HG03378 (cell line): ENCODE data around the gene CNGA4.
"Not testable (repeated sequence)": the region's sequence is repeated elsewhere in the genome, so short reads cannot be mapped to it uniquely, and the experiment has no call there.

Source experiments
- ATAC-seq: cut with Tn5 transposase; IDR thresholded peaks from one replicate; pipeline ENCODE4 v1.9.1; 2021; ENCODE audit warnings: mild to moderate bottlenecking, moderate library complexity; ENCODE audit not compliant: unreplicated experiment

CNGA4 gene

DNA sequence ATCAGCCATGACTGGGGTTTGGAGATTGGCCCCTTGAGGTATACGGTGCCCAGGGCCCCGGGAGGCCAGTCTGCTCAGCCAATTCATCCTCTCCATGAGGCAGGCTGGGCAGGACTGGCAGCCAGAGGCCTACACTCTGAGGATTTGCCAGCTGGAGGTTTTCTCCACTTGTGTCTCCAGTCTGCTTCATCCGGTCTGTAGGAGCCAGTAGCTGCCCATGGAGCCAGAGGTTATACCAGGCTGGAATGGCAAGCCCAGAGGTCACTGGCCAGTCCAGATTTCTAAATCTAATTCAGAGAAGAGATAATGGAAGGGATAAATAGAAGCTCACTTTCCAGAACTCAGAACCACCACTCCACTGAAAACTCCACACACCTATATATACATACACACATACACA is 14.5 kb upstream of the CNGA4 start:
- no peak for ATAC-seq

DNA sequence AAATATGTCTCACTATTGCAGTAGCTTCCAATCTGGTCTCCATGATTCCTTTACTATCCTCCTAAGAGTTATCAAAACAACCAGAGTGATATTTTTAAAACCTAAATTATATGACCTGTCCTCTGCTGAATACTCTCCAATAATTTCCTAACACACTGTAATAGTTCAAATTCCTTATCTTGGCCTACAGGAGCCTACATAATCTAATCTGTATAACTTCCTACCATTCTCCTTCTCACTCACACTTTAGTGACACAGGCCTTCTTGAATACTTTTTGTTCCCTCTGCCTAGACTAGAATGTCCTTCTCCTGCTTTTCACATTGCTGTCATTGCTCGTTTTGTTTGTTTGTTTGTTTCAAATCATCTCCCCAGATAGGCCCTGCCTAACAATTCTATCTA is 13.9 kb upstream of the CNGA4 start:
- ATAC-seq: no peak

DNA sequence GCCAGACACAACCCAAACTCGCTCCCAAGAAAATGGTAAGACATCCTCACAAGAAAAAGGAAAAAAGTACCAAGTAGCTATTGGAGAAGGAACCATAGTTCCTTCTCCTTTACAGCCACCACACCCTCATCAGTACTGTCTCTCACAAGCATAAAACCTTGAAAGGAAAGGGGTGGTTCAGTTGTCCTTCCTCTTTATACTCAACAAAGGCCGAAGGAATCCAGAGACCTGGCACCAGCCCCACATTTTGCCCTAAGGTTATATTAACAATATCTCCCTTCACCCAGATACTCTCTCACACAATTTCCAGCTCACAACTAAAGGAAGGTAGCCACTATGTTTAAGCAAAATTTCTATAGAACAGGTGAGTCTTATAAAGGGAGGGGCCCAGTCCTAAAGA is 13.0 kb upstream of the CNGA4 start:
- no peak for ATAC-seq

DNA sequence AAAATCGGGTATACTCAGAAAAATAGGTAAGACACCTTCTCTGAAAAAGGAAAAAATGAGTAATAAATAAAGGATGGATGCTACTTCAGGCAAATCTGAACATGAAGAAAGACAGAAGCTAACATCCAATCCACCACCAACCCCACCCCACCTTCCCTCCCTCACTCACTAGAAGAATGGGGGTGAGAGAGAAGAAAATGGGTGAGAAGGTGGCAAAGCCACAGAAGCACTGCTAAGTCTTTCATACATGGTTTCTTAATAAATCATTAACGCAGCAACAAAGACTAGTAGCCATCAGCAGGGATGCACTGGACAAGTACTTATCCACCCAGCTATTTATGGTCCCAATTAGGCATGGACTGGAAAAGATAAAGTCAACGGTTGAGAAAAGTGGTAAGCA is 10.4 kb upstream of the CNGA4 start:
- ATAC-seq: no peak

DNA sequence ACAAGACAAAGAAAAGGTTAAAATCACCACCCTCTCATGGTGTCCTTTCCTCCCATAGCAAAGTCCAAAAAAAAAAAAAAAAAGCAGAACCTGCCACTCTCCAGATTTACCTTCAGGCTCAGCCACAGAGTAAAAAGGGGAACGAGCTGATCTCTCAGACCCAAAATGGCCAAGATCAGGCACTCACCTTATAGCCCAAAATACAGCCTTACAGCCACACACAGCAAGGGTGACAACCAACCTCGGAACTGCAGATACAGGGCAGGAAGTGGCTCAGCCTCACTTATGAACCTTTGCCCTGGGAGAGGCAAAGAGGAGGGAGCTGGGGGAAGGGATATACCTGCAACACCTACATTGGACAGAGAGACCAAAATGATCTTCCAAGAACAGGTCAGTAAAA is 9.0 kb upstream of the CNGA4 start:
- no peak for ATAC-seq

DNA sequence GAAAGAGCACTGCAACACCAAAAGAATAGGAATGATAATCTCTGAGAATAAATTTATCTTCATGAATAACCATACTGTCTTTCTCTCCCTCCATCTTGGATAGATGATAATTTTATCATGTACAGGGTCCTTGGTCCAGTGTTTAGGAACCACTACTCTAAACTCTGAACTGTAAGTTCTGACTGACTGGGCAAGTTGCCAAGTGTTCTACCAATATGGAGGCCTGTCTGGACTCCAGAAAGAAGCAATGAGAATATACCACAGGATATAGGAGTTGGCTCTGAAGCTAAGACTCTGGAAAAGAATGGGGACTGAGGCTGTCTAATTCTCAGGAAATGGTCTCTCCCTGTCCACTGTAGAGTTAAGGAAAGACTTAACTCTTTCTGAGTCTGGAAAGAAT is 6.0 kb upstream of the CNGA4 start:
- no peak for ATAC-seq

DNA sequence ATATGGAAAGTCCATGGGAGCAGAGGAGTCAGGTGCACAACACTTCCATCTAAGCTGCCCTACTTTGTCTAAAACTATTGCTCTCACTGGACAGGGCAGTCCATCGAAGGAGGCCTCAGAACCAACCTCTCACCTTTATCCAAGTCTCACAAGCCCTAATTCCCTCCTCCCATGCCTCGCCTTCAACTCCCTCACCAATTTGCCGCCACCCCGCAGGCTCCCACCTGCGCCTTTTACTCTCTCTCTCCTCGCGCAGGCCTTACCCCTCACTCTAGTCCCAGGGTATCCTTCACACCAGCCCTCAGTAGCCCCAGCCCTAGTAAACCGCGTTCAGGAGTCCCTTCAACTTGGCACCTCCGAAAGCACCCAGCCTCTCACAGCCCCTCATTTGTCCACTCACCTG is 4.9 kb upstream of the CNGA4 start:
- no peak for ATAC-seq

DNA sequence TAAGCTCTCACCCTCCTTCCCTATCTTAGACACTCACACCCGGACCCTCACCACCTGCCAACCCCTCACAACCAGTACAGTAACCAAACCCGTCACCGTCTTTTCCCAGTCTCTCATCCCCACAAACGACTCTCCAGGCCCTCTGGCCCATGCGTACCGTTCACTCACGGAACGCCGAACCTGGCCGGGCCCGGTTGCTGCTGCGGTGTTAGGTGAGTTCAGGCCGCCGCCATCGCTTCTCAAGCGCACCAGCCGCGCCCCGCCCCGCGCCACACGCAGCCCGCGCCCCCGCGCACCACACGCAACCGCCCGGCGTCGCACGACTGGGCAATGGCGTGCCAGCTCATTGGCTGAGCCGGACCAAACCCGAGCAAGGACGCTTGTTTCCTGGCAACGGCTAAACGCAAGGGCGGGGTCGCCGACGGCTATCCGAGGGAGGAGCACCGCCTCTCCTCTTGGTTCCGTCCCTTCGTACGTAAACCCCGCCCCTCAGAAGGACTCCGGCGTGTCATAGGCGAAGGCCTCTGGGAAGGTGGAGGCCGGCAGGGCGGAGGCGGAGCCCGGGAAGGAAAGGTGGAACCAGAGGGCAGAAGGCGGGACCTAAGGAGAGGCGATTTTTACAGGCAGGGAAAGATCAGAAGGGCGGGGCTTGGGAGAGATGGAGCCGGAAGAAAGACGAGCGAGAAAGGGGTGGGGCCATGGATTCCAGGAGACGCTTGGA is 4.3 kb upstream of the CNGA4 start, which contains the start of gene FHIP1B:
Gene FHIP1B, minus strand, starts transcription at position 250 of the 721 bp plus-strand sequence. CDS start 10,120 bp downstream, outside the sequence.
- peak; percentile 96 for ATAC-seq

DNA sequence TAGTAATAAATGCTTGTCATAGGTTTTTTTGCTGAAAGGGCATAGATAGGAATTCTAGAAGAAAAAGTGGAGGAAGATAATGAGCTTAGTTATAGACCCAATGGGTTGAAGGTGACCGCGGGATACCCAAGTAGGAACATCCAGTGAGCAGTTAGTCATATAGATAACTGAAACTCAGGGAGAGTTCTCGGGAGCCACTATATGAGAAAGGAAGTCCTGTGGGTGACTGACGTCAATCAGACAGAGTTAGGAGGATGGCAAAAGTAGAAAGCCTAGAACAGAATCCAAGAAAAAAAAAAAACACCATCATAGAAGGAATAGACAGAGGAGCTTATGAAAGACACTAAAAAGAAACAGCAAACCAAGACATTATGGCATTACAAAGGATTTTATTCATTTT is 1.6 kb upstream of the CNGA4 start:
- no peak for ATAC-seq

DNA sequence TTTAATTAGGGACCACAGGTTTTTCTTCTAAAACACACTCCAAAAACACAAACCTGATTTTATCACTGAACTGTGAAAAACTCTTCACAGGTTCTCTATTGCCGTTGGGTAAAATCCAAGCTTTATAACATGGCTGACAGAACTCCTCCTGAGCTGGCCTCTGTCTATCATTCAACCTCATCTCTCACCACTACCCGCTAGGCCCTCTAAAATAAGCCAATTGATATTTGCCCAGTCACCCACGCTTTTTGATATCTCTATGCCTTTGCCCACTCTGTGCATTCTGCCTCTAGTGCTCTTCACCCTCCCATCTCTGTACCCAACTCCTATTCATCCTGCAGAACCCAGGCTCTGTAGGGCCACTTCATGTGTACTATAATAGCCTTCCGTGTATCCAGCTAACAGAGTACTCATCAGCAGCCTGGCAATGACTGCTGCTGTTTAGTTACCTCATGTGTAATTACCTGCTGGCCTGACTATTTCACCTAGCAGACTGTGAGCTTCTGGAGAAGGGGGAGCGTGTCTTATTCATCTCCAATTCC is 1.1 kb upstream of the CNGA4 start:
- no peak for ATAC-seq

DNA sequence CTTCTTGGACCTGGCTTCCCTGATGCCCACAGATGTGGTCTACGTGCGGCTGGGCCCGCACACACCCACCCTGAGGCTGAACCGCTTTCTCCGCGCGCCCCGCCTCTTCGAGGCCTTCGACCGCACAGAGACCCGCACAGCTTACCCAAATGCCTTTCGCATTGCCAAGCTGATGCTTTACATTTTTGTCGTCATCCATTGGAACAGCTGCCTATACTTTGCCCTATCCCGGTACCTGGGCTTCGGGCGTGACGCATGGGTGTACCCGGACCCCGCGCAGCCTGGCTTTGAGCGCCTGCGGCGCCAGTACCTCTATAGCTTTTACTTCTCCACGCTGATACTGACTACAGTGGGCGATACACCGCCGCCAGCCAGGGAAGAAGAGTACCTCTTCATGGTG is 1.2 kb downstream of the CNGA4 start:
- ATAC-seq: no peak

DNA sequence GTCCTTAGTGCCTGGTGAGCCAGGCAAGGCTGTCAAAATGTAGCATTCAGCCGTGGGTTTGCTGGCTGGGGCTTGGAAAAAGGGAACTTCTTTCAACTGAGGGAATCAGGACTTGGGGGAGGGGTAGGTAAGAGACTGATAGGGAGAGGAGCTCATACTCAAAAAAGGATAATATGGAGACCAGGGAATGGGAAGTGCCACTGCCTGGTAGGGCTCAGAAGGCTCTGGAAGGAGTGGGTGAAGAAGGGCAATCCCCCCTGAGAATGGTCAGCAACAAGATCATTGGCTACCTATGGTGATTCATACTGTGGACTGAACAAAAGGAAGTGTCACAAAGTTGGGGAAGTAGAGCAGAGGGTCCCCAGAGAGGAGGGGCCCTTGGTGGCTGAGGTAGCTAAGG is 1.9 kb downstream of the CNGA4 start:
- ATAC-seq: no peak

DNA sequence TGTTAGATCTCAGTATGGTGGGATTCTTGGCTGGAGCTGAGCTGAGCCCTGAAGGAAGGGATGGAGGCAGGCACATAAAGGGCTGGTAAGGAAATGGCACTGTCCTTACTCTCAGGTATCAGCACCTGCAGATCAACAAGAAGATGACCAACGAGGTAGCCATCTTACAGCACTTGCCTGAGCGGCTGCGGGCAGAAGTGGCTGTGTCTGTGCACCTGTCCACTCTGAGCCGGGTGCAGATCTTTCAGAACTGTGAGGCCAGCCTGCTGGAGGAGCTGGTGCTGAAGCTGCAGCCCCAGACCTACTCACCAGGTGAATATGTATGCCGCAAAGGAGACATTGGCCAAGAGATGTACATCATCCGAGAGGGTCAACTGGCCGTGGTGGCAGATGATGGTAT is 2.4 kb downstream of the CNGA4 start:
- ATAC-seq: no peak

DNA sequence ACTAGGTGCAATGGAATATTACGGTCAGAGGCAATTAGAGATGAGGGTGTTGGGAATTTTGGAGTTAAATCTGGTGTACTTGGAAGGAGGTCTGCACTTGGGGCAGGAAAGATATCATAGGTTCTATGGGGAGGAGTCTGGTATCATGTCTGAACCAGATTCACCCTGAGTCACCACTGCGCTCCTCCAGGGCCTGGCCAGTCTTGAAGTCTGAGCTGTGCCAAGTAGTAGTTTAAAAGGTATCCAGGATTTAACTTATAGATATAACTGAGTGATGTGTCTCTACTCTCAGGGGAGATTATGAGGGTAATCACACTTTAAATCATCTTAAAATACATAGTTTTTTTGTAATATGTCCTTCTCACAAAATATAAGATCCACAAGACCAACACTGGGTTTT is 6.6 kb downstream of the CNGA4 start:
- ATAC-seq: no peak

DNA sequence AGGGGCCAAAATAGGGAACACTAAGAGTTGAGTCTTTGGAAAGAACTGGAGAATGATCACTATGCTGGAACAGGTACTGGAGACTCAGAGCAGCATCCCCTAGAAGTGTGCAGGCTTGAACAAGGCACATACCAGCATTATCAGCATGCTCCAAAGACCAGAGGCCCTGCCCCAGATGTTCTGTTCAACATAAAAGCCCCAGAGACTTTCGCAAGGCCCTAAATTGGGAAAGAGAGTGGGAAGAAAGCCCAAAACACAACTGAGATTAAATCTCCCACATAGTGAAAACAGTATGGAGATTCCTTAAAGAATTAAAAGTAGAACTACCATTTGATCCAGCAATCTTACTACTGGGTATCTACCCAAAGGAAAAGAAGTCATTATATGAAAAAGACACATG is 9.4 kb downstream of the CNGA4 start:
- no peak for ATAC-seq

DNA sequence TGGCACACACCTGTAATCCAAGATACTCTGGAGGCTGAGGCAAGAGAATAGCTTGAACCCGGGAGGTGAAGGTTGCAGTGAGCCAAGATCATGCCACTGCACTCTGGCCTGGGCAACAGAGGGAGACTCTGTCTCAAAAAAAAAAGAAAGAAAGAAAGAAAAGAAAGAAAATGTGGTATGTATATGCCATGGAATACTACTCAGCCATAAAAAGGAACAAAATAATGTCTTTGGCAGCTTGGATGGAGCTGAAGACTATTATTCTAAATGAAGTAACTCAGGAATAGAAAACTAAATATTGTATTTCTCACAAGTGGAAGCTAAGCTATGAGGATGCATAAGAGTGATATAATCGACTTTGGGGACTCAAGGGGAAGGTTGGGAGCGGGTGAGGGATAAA is 10.0 kb downstream of the CNGA4 start:
- not testable (repeated sequence) for ATAC-seq

DNA sequence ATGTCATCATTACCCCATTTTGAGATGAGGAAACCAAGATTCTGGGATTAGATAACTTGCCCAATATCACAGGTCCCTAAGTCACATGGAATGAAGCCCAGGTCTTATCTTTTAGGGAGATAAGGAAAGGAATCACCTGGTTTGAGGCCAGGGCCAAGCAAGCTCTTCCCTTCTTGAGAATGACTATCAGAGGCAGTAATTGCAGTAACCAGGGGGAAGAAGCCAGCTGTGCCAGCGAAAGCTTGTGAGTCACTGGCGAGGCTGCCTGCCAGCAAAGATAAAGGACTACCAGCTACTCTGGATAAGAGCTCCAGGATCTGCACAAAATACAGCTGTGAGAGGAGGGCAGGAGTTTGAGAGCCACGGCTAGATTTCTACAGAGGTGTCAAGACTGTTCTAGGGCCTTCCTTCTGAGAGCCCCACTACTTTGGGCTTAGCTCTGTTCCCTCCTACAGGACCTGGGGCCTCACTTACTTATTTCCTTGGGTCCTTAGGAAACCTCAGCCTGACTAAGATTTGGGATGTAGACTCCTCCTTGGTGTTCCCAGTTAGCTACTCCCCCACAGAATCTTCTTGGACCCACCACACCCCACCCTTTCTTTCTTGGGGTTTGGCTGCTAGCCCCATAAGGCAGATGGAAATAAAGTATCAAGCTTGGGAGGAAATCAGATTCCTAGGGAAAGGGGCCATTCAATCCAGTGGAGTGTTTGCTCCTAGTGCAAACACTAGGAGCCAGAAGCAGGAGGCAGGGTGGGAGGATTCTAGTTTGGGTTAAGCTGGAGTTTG is 11.1 kb downstream of the CNGA4 start:
- ATAC-seq: no peak

DNA sequence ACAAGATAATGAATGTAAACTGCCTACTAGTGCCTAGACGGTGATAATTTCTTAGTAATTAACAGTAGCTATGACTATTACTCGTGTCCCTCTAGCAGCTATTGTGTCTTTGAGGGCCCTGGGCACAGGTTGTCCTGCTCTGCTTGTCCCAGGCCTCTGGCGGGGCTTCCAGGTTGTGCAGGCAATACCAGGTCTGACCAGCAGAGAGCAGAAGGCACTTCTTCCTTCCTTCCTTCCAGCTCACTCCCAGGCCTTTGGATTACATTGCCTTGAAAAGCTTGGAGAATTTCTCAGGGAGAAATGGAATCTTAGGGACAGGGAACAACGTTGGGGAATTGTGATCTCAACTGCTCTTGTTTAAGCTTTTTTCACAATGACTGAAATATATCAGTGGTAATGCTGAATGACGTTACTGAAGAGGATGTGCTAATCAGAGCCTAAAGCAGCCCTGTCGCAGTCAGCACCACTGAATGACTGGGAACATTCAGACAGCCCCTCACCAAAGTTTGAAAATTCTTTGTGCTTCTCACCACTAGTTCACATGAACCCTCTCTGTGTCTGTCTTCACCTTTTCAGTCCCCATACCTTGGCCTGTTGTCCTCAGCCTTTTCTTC is 12.3 kb downstream of the CNGA4 start:
- ATAC-seq: peak; percentile 58

DNA sequence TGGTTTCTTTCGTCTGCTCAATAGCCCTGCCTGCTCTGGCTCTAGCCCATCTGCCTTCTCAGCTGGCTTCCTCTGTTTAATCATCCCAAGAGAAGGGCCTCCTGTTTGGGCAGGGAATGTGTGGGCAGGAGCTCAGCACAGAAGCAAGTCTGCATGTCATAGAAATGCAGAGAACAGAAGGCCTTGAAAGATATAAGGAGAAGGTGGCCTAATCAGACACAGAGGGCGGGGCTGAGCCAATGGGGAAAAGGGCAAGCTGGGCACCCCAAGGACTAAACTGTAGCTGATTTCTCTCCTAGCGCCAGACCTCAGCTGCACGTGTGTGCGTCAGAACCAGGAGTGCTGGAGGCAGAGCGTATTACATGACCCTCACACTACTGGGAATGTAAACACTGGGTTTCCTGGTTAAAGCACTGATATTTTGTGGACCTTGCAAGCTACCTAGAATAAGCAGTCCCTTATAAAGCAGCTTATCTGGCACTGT is 13.1 kb downstream of the CNGA4 start:
- ATAC-seq: no peak

DNA sequence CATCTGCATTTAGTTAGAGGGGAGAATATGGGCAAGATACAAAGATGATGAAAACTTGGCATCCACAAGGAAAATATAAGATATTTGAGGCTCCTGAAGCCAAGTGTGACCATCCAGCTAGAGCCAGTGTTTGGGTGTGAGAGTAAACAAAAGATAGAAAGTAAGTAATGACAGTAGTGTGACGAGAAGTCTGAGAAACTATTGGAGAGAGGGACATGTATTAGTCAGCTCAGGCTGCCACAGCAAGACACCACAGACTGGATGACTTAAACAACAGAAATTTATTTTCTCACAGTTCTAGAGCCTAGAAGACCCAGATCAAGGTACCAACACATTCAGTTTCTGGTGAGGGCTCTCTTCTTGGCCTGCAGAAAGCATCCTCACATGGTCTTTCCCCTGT is 14.3 kb downstream of the CNGA4 start:
- ATAC-seq: no peak

DNA sequence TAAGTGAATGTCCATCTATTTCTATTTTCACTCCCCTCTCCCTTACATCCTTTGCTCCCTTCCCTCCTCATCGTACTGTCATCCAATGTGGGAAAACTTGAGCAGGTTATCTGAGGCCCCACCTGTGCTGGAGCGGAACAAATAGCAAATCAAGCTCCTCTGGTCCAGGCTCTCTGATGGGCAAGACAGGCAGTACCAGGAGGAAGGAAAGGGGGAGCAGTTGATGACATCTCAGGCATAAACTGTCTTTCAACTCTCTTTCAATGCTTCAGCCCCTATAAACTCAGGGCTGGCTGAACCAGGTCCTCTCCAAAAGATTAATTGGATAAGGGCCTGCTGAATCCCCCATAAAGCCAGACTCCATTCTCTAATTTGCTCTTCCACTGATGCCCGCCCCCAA is 19.3 kb downstream of the CNGA4 start:
- ATAC-seq: no peak
